Measurements from ENCODE around the gene KAZN.

Gene KAZN

GRCh38 chr1:14748151-14748550 is 149.7 kb downstream of the KAZN start:
- DNase-seq = no peak

GRCh38 chr1:14748977-14749376 is 150.5 kb downstream of the KAZN start:
- DNase-seq = no peak

- no peak for DNase-seq
Measured at GRCh38 chr1:14750490-14750889, 152.0 kb downstream of the KAZN start.

GRCh38 chr1:14755518-14756252 is 157.2 kb downstream of the KAZN start:
- DNase-seq = peak; percentile 34

GRCh38 chr1:14756589-14757285 is 158.3 kb downstream of the KAZN start:
- DNase-seq = no peak

GRCh38 chr1:14757286-14757625 is 158.8 kb downstream of the KAZN start:
- no peak for DNase-seq

- DNase-seq = no peak
Measured at GRCh38 chr1:14759042-14759818, 160.7 kb downstream of the KAZN start.

- DNase-seq = no peak
Measured at GRCh38 chr1:14759843-14760242, 161.4 kb downstream of the KAZN start.

- DNase-seq = no peak
Measured at GRCh38 chr1:14760780-14761179, 162.3 kb downstream of the KAZN start.

- no peak for DNase-seq
Measured at GRCh38 chr1:14761291-14762153, 163.0 kb downstream of the KAZN start.

- no peak for DNase-seq
Measured at GRCh38 chr1:14763977-14764376, 165.5 kb downstream of the KAZN start.

- no peak for DNase-seq
Measured at GRCh38 chr1:14765773-14766172, 167.3 kb downstream of the KAZN start.

- no peak for DNase-seq
Measured at GRCh38 chr1:14767075-14767474, 168.6 kb downstream of the KAZN start.

GRCh38 chr1:14768582-14769304 is 170.3 kb downstream of the KAZN start:
- no peak for DNase-seq

- no peak for DNase-seq
Measured at GRCh38 chr1:14769486-14770274, 171.2 kb downstream of the KAZN start.

GRCh38 chr1:14773396-14774025 is 175.0 kb downstream of the KAZN start:
- no peak for DNase-seq

- DNase-seq = no peak
Measured at GRCh38 chr1:14774225-14774624, 175.7 kb downstream of the KAZN start.

- no peak for DNase-seq
Measured at GRCh38 chr1:14774988-14775387, 176.5 kb downstream of the KAZN start.

GRCh38 chr1:14775434-14775833 is 176.9 kb downstream of the KAZN start:
- no peak for DNase-seq
